NCI-H69 (cell line): Measurements from ENCODE around the gene KCNS1.

Experiments
- DNase-seq: peaks from one replicate; lab custom pipeline; 2025; lab: John Stamatoyannopoulos, UW

KCNS1 gene

GRCh38 chr20:45049438-45049837, 51.5 kb downstream of the KCNS1 start:
- DNase-seq, result no peak

DNA sequence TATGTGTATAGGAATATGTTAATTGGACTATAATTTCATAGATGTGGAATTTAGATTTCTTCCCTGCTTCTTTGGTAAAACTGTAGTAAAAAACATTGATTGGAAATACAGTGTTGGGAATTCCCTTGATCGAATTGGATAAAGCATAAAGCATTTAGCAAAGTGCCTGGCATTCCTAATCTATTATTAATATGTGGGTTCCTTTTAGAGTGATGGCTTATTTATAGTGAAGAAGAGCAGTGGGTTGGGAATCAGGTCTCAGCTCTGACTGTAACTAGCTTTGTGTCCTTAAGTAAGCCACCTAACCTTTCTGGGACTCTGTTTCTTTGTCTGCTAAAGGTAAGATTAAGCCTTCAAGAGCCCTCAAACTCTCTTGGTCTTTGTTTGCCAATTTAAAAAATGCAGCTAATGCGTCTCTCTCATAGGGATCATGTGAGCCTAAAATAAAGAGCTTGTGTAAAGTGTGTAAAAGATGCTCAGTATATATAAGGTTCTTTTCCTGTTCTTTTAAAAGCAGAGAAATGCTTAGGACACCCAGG, 53.3 kb downstream of the KCNS1 start:
- DNase-seq, result no peak

- no peak for DNase-seq
These were observed 56.3 kb downstream of the KCNS1 start for GRCh38 chr20:45044601-45045000.

DNA sequence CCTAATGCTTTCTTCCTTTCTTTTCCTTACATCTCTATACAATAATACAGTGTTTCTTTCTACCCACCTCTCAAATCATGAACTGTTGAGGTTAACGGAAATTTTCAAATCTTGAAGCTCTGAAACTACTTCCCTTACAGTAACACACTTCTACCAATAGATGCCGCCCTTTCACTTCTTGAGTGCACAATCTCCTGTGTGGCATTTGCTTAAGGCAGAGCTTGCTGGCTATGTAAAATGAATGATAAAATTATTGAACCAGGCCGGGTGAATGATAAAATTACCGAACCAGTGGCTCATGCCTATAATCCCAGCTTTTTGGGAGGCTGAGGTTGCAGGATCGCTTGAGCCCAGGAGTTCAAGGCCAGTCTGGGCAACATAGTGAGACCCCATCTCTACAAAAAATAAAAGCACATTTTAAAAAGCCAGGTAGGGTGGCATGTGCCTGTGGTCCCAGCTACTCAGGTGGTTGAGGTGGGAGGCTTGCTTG, 56.8 kb downstream of the KCNS1 start:
- peak; percentile 78 for DNase-seq

- no peak for DNase-seq
These were observed 57.9 kb downstream of the KCNS1 start for GRCh38 chr20:45042978-45043377.
